Left lung (tissue), 10 donors: ENCODE results near the gene STAB2. TPM values are rescaled to one million over a fixed set of nuclear protein-coding genes. Genes with fewer than 3 reads are reported as not detected.
A peak's percentile ranks its signal among the peaks of the same experiment; 100 is the strongest.

Source experiments
- ATAC-seq: fragments of 200-7000 bp; cut with Tn5 transposase; one replicate; pipeline ENCODE4 v1.9.1; 2020; ENCODE audit warnings: moderate library complexity
- DNase-seq, 4 donors: peaks; one replicate each; pipeline ENCODE4 v3.0.0-alpha.2; 2013 to 2020
- H3K27ac ChIP-seq, 2 donors: fragments of 200-600 bp; sonication (generic) in 1 of 2; one replicate each; pipeline versions ENCODE4 v1.5.0 to v1.8.0; 2020 to 2021
- H3K27me3 ChIP-seq, 2 donors: fragments of 200-600 bp; sonication (generic) in 1 of 2; one replicate each; pipeline versions ENCODE4 v1.5.0 to v1.8.0; 2020 to 2021
- H3K36me3 ChIP-seq, 2 donors: fragments of 200-600 bp; sonication (generic) in 1 of 2; one replicate each; pipeline versions ENCODE4 v1.5.0 to v1.8.0; 2020 to 2021
- H3K4me1 ChIP-seq, 2 donors: fragments of 200-600 bp; one replicate each; pipeline ENCODE4 v1.8.0; 2021
- H3K4me3 ChIP-seq, 2 donors: fragments of 200-600 bp; sonication (generic) in 1 of 2; one replicate each; pipeline versions ENCODE4 v1.5.0 to v1.8.0; 2020 to 2021; ENCODE audit warnings: mild to moderate bottlenecking in 1 of 2
- H3K9me3 ChIP-seq, 2 donors: fragments of 200-600 bp; sonication (generic) in 1 of 2; one replicate each; pipeline versions ENCODE4 v1.5.0 to v1.8.0; 2020 to 2021
- CTCF ChIP-seq, 2 donors: fragments of 200-600 bp; sonication (generic) in 1 of 2; IDR thresholded peaks; one replicate each; pipeline versions ENCODE4 v1.5.0 to v1.8.0; 2021; ENCODE audit warnings: antibody characterized with exemption in 2 of 2
- intact Hi-C, 2 donors: fragments of 100-400 bp; cut with DNase I; formaldehyde crosslinking; loops; one replicate each; pipeline versions ENCODE4 v1.11.2 to v1.14.2; 2022
- polyA plus RNA-seq, 6 donors: library from polyadenylated mRNA; unstranded; fragments of 120-200 nt; gene quantifications; one replicate each; pipeline ENCODE4 v1.2.1, GENCODE V29; 2013; ENCODE audit not compliant: insufficient read length in 6 of 6
- total RNA-seq, 2 donors: library from RNA; stranded (reverse); fragmentation: NEBNext Ultra II Directional; extraction: Animal tissue kit (Norgen Biotek cat#: 25700); gene quantifications; one replicate each; pipeline ENCODE4 v1.2.1, GENCODE V29; 2021
- donor health status: DM: no; HTN: yes; CAD: no.
- donor health status: DM: no; HTN: no; CAD: no.

Gene STAB2
- total and polyA plus RNA-seq, 8 donors = 1.3 to 41.9 (median 31.5) TPM

- no peak overlapping the region for H3K4me3 ChIP-seq
- no peaks in the 10 kb centered on the region for H3K36me3 ChIP-seq
- H3K27me3 ChIP-seq = no peaks in the 10 kb centered on the region
- TF ChIP-seq CTCF (IDR thresholded peaks at IDR 0.05) = no peak
- H3K4me1 ChIP-seq = peaks cover 0 to 3% of the 10 kb centered on the region in 2 donors
- no peak for ATAC-seq
- H3K27ac ChIP-seq = no peak overlapping the region
- no peaks in the 10 kb centered on the region for H3K9me3 ChIP-seq
- intact Hi-C loops = no loop called here
- DNase-seq = no peak
Measured at GRCh38 chr12:103696101-103696500, 109.0 kb downstream of the STAB2 start.

DNA sequence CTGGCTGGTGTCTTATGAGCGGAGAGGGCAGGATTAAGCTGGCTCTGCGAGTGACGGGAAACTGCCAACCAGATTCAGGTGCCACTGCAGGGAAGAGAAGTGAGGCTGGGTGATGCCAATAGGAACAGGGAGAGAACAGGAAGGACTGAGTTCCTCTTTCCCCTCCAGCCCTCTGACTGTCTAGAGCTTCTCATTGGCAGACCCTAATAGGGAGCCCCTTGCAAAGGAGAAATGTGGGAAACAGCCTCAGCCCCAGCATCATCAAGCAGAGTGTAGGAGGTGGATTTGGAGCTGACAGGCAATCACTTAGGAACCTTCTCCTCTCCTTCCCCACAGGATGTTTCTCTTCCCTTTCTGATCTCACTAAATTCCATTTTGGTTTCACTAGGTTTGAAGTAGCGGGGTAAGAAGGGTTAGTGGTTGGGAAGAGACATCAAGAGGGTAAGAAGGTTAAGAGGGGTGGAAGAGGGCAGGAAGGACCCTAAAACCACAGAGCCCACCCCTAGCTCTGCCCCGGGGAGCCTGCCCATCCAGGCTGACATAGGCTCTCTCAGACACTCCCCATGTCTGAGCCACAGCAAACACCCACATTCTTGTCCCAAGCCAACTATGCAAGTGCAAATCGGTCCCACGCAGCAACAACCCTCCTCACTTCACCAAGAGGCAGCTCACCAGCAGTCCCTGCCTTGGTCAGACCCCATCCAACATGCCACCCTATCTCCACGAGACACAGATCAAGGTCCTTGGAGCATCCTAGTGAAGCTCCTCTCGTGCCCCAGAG is 111.1 kb downstream of the STAB2 start:
- Histone ChIP-seq H3K27me3 (no peaks in the 10 kb centered on the region), H3K4me3 (no peak overlapping the region), H3K27ac (peak overlapping the region in 1 of 2 donors; percentile 60), H3K9me3 (no peaks in the 10 kb centered on the region), H3K36me3 (no peaks in the 10 kb centered on the region), H3K4me1 (peaks cover 0 to 3% of the 10 kb centered on the region in 2 donors)
- TF ChIP-seq CTCF (IDR thresholded peaks at IDR 0.05) = no peak
- intact Hi-C loops = no loop called here
- peak; percentile 35 for ATAC-seq
- DNase-seq = no peak

DNA sequence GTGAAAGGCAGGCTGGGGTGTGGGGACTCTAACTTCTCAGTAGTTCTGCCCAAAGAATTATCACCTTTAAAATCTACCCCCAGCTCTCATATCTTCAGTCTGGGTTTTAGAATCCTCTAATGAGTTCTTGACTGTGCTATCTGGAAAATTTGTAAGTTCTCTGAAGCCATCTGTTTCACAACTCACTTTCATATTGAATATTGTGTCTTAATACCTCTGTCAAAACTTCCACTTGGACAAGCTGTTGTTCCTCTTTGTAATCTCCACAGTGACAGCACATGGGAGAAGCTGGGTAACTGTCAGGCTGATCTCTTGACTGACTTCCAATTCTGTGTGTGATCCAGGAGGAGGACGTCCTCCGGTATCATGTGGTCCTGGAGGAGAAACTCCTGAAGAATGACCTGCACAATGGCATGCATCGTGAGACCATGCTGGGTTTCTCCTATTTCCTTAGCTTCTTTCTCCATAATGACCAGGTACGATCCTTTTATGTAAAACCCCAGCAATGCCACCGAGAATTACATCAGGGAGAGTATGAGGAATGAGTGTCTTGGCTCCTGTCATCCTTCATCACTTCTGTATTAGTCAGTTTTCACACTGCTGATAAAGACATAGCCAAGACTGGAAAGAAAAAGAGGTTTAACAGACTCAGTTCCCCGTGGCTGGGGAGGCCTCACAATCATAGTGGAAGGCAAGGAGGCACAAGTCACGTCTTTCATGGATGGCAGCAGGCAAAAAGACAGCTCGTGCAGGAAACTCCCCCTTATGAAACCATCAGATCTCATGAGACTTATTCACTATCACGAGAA is 111.9 kb downstream of the STAB2 start:
- peak; percentile 41 for ATAC-seq
- no peak for TF ChIP-seq CTCF (IDR thresholded peaks at IDR 0.05)
- Histone ChIP-seq H3K27ac (peak overlapping the region in 1 of 2 donors; percentile 60), H3K9me3 (no peaks in the 10 kb centered on the region), H3K36me3 (no peaks in the 10 kb centered on the region), H3K4me1 (peaks cover 0 to 3% of the 10 kb centered on the region in 2 donors), H3K27me3 (no peaks in the 10 kb centered on the region), H3K4me3 (no peak overlapping the region)
- intact Hi-C loops = no loop called here
- DNase-seq = no peak

DNA sequence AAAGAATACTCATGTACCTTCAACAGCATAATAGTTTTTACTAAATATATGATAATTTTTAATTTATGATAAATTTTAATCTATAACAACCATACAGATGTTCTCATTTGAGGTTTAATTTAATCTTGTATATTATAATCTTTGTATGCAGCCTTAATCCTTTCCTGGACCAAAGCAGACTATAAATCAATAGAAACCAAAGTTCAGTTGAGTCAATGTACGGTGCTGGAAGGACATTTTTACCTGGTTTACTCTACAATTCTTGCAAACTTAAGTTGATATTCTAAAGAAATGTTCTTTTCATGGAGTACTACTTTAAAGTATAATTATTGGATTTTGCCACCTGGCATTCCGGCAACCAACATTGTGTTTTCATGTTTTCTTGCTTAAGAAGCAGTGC is 118.0 kb downstream of the STAB2 start:
- H3K27ac ChIP-seq = no peak overlapping the region
- no peaks in the 10 kb centered on the region for H3K36me3 ChIP-seq
- no peak overlapping the region for H3K4me3 ChIP-seq
- intact Hi-C loops = no loop called here
- H3K27me3 ChIP-seq = peaks cover 0 to 10% of the 10 kb centered on the region in 2 donors
- no peaks in the 10 kb centered on the region for H3K9me3 ChIP-seq
- no peak for ATAC-seq
- H3K4me1 ChIP-seq = no peaks in the 10 kb centered on the region
- no peak for TF ChIP-seq CTCF (IDR thresholded peaks at IDR 0.05)
- DNase-seq = no peak

DNA sequence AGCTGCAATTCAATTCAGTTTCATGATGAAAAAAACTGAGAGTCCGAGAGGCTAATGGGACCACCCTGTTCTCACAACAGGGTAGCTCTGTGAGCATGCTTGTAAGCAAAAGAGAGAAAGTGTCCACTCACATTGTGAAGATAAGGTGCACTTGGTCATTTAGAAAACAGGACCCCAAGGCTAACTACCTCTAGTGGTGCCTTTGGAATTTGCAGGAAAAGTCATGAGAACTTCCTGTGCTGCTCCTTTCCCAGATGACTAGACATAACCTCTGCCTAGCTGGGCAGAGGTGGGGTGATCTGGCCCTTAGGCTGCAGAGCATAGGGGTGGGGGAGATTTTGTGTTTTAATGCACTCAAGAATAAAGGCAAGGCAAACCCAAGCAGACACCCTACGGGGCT is 118.9 kb downstream of the STAB2 start:
- no peaks in the 10 kb centered on the region for H3K4me1 ChIP-seq
- TF ChIP-seq CTCF (IDR thresholded peaks at IDR 0.05) = no peak
- ATAC-seq = no peak
- no peaks in the 10 kb centered on the region for H3K36me3 ChIP-seq
- intact Hi-C loops = no loop called here
- no peak overlapping the region for H3K27ac ChIP-seq
- no peak for DNase-seq
- H3K9me3 ChIP-seq = no peaks in the 10 kb centered on the region
- H3K4me3 ChIP-seq = no peak overlapping the region
- peaks cover 0 to 10% of the 10 kb centered on the region in 2 donors for H3K27me3 ChIP-seq
